Stimulated activated naive B cell treated with anti-CD40 and anti-IgM and Interleukin-4, amounts not matched to agents 10 μg/mL and 1 μg/mL and 100 μg/mL, for 72 hours (primary cell): ENCODE measurements around the gene NGRN.
"Not testable (repeated sequence)": the region's sequence is repeated elsewhere in the genome, so short reads cannot be mapped to it uniquely, and the experiment has no call there.

Source experiments
- ATAC-seq, 2 donors: fragments of 150-1000 bp; cut with Tn5 transposase; replicated peaks; 2 replicates each; pipeline ENCODE4 v1.10.0; 2021; ENCODE audit warnings: moderate library complexity in 1 of 2
- DNase-seq: peaks from one replicate; pipeline ENCODE4 v3.0.0; 2021
- H3K27ac Mint-ChIP-seq: one replicate; pipeline ENCODE4 v1.8.0; 2022; ENCODE audit warnings: mild to moderate bottlenecking, mixed read lengths
- H3K27me3 Mint-ChIP-seq, 2 donors: one replicate each; pipeline ENCODE4 v1.8.0; 2022; ENCODE audit warnings: mixed read lengths in 2 of 2
- H3K36me3 Mint-ChIP-seq, 2 donors: one replicate each; pipeline ENCODE4 v1.8.0; 2022; ENCODE audit warnings: mixed read lengths in 2 of 2, mild to moderate bottlenecking in 1 of 2
- H3K4me1 Mint-ChIP-seq, 2 donors: one replicate each; pipeline ENCODE4 v1.8.0; 2022; ENCODE audit warnings: mixed read lengths in 2 of 2, mild to moderate bottlenecking in 1 of 2
- H3K4me3 Mint-ChIP-seq, 2 donors: one replicate each; pipeline ENCODE4 v1.8.0; 2022; ENCODE audit warnings: mild to moderate bottlenecking in 2 of 2, mixed read lengths in 2 of 2, moderate library complexity in 1 of 2
- H3K9me3 Mint-ChIP-seq, 2 donors: one replicate each; pipeline ENCODE4 v1.8.0; 2022; ENCODE audit warnings: mixed read lengths in 2 of 2, mild to moderate bottlenecking in 1 of 2

Gene NGRN

DNA sequence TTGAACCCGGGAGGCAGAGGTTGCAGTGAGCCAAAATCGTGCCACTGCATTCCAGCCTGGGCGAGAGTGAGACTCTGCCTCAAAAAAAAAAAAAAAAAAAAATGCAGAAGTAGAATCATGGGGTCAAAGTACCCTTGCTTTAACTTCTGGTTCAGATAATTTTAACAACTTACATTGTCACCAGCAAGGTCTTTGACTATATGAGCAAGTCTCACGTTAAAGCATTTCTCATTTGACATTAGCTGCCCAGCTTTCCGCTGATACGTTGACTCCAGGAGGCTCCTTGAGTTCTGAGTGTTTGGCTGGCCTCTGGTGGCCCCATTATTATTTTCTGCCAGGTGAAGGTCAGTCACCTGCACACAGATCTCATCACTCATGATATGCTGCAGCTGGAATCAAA, 16.2 kb downstream of the NGRN start:
- H3K27ac Mint-ChIP-seq, DNase-seq, H3K4me3 Mint-ChIP-seq, H3K9me3 Mint-ChIP-seq, H3K27me3 Mint-ChIP-seq, H3K36me3 Mint-ChIP-seq, ATAC-seq, H3K4me1 Mint-ChIP-seq: not testable (repeated sequence)

DNA sequence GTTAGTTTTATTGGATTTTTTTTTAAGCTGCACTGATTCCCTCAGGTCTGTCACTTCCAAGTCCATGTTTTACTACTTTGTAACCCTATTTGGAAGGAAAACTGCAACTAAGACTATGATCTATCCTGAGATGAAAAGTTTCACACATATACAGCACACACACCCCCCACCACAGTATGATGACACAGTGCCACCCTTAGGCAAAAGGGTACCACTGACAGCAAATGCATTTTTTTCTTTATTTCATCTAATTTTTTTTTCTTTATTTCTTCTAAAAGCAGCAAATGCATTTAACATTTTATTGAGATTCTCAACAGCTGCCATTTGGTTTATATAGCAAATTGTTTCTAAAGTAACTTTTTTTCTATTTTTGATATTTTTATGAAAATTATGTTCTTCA, 21.2 kb downstream of the NGRN start:
- H3K27ac Mint-ChIP-seq = no peak overlapping the region
- ATAC-seq (peak; percentile 65 to 68), DNase-seq (no peak)

DNA sequence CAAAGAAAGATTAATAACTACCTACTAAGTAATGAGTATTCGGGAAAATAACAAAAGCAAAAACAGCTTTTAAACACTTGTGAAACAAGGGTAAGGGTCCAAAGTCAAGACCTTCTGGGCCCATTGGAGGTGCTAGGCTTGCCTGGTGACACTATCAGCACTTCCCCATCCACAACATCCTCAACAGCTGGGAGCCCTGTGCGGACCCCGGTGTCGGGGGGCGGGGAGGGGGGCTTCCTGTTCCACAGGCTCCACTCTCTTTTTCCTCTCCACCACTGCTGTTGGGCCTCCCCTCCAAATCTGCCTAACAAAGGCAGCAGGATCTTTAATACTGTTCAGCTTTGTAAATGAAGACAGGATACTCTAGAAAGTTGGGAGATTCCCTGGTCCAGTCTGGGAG, 21.6 kb downstream of the NGRN start:
- no peak for ATAC-seq

More for the DNA sequence above, 21.2 kb downstream of the NGRN start:
- Mint-ChIP-seq H3K4me3 (no peak overlapping the region), H3K9me3 (no peaks in the 10 kb centered on the region), H3K36me3 (no peaks in the 10 kb centered on the region), H3K4me1 (no peaks in the 10 kb centered on the region), H3K27me3 (no peaks in the 10 kb centered on the region)

DNA sequence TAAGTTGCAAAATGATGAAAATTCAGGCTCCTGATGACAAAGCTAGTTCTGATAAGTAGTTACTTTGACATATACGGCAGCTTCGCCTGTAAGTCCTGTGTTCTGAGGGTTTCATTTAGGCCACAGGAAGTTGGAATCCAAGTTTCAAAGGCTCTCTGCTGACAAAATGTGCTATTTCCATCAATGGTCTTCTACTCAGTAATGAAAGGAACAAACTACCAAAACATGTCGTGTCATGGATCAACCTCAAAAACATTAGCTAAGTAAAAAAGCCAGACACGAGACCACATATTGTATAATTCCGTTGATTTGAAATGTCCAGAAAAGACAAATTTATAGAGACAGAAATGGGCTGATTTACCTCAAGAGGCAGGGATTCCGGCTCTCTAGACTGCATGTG, 22.5 kb downstream of the NGRN start:
- no peak for DNase-seq
- peaks cover 0 to under 1% of the 10 kb centered on the region in 2 donors for H3K4me1 Mint-ChIP-seq
- no peaks in the 10 kb centered on the region for H3K27me3 Mint-ChIP-seq
- H3K36me3 Mint-ChIP-seq = no peaks in the 10 kb centered on the region
- no peak overlapping the region for H3K27ac Mint-ChIP-seq
- no peaks in the 10 kb centered on the region for H3K9me3 Mint-ChIP-seq
- H3K4me3 Mint-ChIP-seq = no peak overlapping the region
- ATAC-seq = no peak

More for the DNA sequence above, 21.6 kb downstream of the NGRN start:
- no peaks in the 10 kb centered on the region for H3K4me1 Mint-ChIP-seq
- no peaks in the 10 kb centered on the region for H3K36me3 Mint-ChIP-seq
- no peak for DNase-seq
- no peak overlapping the region for H3K27ac Mint-ChIP-seq
- H3K4me3 Mint-ChIP-seq = no peak overlapping the region
- no peaks in the 10 kb centered on the region for H3K9me3 Mint-ChIP-seq
- no peaks in the 10 kb centered on the region for H3K27me3 Mint-ChIP-seq

DNA sequence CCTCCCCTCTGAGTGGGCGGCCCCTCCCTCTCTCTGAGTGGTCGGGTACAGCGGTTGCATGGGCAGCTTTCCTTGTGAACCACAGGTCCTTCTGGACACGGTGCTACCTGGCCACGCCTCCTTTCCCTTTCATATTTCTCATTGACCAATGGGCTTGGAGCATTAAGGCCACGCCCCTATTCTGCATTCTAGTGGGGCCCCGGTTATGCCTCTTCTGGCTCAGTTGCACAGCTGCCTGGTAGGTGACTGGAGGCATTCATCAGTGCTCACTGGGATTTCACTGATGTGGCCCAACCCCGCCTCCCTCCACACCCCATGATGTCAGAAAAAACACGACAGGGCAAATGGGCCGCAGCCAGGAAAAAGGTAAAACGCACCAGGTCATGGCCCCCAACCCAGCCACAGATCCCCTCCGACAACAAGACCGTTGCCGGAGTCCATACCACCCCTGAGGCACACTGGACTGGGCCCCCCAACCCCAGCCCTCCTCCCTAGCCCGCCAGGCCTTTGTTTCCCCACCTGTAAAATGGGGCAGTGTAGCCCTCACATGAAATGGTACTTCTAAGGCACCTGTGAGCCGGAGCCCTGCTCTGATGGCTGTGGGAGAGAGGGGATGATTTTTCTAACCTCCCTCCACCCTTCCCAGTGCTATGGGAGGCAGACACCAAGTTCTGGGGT, 26.3 kb downstream of the NGRN start:
- no peak overlapping the region for H3K27ac Mint-ChIP-seq
- peaks cover 6 to 14% of the 10 kb centered on the region in 2 donors for H3K27me3 Mint-ChIP-seq
- no peak overlapping the region for H3K4me3 Mint-ChIP-seq
- no peaks in the 10 kb centered on the region for H3K36me3 Mint-ChIP-seq
- H3K4me1 Mint-ChIP-seq = peaks cover 6 to 10% of the 10 kb centered on the region in 2 donors
- DNase-seq (no peak), ATAC-seq (no peak)
- no peaks in the 10 kb centered on the region for H3K9me3 Mint-ChIP-seq

DNA sequence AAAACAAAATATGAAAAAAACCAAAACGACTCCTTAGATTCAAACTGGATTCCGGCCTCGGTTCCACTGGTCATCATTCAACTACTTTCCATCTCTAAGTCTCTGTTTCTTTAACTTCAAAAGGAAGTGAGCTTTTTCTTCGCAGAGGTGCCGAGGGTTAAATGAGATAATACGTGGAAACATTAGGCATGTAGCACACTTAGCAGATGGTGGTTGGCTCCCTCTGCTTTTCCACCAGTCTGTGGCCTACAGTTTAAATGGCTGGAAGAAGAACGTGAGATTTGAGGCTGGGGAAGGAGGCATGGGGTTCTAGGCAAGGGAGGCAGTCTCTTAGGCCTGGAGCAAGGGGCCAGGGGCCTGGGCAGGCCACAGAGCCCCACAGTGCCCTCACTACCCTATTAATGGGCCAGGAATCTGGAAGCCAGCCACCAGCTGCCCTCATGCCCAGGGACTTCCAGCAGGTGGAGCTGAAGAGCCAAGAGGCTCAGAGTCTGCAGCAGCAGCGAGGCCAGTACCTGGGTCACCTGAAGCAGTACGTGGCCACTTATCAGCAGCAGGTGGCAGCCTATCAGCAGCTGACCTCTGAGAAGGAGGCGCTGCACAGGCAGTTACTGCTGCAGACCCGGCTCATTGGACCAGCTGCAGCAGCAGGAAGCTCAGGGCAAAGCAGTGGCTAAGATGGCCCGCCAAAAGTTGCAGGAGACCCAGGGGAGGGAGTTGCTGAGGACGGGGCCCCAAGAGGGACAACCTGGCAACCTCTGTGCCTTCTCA, 27.8 kb downstream of the NGRN start:
- not testable (repeated sequence) for H3K4me3 Mint-ChIP-seq, H3K9me3 Mint-ChIP-seq, H3K36me3 Mint-ChIP-seq
- H3K27ac Mint-ChIP-seq = peak overlapping the region; percentile 75
- H3K4me1 Mint-ChIP-seq = peaks cover 6 to 10% of the 10 kb centered on the region in 2 donors
- ATAC-seq (peak; percentile 65), DNase-seq (peak; percentile 50)
- H3K27me3 Mint-ChIP-seq = peaks cover 6 to 14% of the 10 kb centered on the region in 2 donors

DNA sequence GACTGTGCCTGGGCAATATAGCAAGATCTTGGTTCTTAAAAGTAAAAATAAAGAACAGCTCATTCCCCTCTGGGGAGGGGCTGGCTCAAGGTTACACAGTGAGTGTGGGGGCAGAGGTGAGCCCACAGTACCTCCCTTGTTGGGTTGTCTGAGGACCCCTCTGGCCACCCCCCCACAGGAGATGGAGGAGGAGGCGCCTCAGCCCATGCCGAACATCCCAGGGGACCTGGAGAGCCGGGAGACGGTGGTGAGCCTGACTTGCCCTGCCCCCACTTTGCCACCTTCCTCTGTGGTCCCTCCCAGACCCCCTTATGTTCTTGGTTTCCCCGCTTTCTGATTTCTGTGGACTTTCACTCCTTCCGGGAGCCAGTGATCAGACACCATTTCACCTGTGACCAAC, 28.7 kb downstream of the NGRN start:
- Mint-ChIP-seq H3K27ac (no peak overlapping the region), H3K4me3 (no peak overlapping the region), H3K9me3 (no peaks in the 10 kb centered on the region), H3K27me3 (peaks cover 6 to 14% of the 10 kb centered on the region in 2 donors), H3K36me3 (no peaks in the 10 kb centered on the region), H3K4me1 (peaks cover 6 to 10% of the 10 kb centered on the region in 2 donors)
- no peak for DNase-seq
- no peak for ATAC-seq

DNA sequence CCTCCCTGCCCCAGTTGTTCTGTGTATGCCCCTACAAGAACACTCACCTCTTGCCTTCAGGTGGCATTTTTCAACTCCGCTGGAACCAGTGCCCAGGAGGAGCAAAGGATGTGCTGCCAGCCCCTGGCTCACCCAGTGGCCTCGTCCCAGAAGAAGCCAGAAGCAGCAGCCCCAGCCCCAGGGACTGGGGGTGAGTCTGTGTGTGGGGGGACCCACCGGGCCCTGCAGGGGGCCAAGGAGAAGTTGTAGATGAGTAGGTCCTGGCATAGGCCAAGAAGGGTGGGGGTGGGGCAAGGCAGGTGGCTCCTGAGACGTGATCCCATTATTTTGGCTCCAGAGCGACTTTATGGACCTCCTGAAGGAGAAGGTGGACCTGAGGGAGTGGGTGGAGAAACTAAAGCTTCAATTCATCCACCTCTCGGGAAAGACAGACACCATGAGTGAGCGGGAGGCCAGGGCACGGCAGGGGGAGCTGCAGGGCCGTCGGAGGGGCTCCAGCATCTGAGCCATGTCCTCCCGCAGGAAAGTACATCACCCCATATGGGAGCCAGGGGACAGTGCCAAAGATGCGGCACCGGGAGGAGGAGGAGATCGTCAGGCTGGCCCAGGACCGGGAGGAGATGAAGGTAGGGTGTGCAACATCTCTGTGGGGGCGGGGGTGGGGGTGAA, 29.3 kb downstream of the NGRN start:
- peaks cover 6 to 14% of the 10 kb centered on the region in 2 donors for H3K27me3 Mint-ChIP-seq
- ATAC-seq = no peak
- no peaks in the 10 kb centered on the region for H3K9me3 Mint-ChIP-seq
- no peaks in the 10 kb centered on the region for H3K36me3 Mint-ChIP-seq
- H3K4me1 Mint-ChIP-seq = peaks cover 6 to 10% of the 10 kb centered on the region in 2 donors
- no peak for DNase-seq
- H3K4me3 Mint-ChIP-seq = no peak overlapping the region
- no peak overlapping the region for H3K27ac Mint-ChIP-seq

DNA sequence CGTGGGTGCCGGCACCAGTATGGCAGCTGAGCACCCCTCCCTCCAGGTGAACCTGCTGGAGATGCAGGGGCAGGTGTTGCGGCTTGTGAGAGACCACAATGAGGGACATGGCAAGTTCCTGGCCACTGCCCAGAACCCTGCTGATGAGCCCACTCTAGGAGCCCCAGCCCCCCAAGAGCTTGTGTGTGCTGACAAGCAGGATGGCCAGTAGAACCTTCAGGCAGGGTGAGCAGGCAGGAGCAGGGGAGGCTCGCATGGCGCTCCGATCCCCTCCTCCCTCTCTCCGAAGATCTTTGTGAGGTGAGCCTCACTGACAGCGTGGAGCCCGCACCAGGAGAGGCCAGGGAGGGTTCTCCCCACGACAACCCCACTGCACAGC, 29.8 kb downstream of the NGRN start:
- no peak for DNase-seq
- Mint-ChIP-seq H3K27ac (no peak overlapping the region), H3K4me1 (peaks cover 6 to 10% of the 10 kb centered on the region in 2 donors), H3K9me3 (no peaks in the 10 kb centered on the region), H3K4me3 (no peak overlapping the region), H3K27me3 (peaks cover 6 to 14% of the 10 kb centered on the region in 2 donors), H3K36me3 (no peaks in the 10 kb centered on the region)
- no peak for ATAC-seq

DNA sequence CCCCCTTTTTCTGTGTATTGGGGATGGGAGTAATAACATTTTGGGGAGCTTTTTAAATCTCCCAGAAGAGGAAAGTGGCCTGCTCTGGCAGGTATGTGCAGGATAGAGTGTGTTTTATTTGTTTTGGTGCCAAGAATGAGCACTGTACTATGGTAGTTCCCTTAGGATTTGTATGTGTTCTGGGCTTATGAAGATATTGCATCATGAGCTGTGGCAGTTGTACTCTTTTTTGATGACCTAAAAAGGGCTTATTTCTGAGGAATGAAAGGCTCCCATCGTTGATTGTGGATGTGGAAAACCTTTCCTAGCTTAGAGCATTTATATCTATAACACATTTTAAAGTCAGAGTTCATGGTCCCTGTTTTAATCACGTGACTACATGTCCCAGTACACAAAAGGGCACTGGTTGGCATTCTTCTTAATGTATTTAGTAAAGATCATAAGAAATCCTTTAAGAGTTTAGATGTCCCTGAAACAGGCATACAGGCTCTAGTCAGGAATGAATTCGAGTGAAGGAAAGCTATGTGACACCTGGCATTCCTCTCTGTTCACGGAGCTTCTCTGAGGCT, 30.9 kb downstream of the NGRN start:
- Mint-ChIP-seq H3K27me3 (peaks cover 6 to 14% of the 10 kb centered on the region in 2 donors), H3K4me1 (peaks cover 9 to 16% of the 10 kb centered on the region in 2 donors)
- H3K27ac Mint-ChIP-seq, ATAC-seq, H3K36me3 Mint-ChIP-seq, DNase-seq, H3K9me3 Mint-ChIP-seq, H3K4me3 Mint-ChIP-seq: not testable (repeated sequence)

DNA sequence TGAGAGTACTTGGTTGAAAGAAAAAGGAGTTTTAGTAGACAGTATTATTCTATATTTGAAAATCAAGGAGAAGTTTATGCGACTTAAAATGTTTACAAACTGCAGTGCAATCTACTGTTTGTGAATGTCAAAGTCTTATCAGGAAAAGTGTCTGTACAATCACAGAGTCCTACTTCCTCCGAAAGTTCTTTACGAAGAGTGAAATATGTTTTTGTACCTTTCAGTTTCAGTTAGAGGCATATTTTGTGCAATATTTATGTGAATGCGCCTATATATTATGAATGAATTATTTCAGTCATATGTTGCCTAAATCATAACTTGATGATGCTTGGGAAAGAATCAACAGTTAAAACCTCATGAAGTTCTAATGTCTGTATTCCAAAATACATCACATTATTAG, 31.5 kb downstream of the NGRN start:
- no peaks in the 10 kb centered on the region for H3K9me3 Mint-ChIP-seq
- ATAC-seq = no peak
- no peak for DNase-seq

DNA sequence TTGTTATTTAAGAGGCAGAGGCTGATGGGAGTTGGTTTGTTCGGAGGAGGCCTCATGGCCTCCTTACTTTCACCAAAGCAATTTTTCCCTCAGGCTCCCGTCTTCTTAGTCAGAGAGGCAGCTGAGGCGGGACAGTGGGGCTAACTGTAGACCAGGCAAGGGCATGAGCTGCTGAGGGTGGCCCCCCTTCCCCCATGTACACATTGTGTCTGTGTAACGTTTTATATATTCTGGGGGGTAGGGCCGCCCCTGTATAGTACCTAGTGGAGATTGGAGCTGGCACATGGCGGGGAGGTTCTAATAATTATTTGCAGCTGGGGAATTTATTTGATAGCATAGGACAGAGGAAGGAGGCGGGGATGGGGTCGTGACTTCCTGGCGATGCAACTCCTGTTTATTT, 35.1 kb downstream of the NGRN start:
- Mint-ChIP-seq H3K9me3 (no peaks in the 10 kb centered on the region), H3K36me3 (no peaks in the 10 kb centered on the region), H3K4me1 (peaks cover 3 to 8% of the 10 kb centered on the region in 2 donors), H3K4me3 (no peak overlapping the region), H3K27ac (no peak overlapping the region), H3K27me3 (no peaks in the 10 kb centered on the region)
- DNase-seq (no peak), ATAC-seq (no peak)

More for the DNA sequence above, 31.5 kb downstream of the NGRN start:
- Mint-ChIP-seq H3K36me3 (no peaks in the 10 kb centered on the region), H3K4me3 (no peak overlapping the region), H3K4me1 (peaks cover 9 to 18% of the 10 kb centered on the region in 2 donors), H3K27ac (no peak overlapping the region), H3K27me3 (peaks cover 6 to 14% of the 10 kb centered on the region in 2 donors)

DNA sequence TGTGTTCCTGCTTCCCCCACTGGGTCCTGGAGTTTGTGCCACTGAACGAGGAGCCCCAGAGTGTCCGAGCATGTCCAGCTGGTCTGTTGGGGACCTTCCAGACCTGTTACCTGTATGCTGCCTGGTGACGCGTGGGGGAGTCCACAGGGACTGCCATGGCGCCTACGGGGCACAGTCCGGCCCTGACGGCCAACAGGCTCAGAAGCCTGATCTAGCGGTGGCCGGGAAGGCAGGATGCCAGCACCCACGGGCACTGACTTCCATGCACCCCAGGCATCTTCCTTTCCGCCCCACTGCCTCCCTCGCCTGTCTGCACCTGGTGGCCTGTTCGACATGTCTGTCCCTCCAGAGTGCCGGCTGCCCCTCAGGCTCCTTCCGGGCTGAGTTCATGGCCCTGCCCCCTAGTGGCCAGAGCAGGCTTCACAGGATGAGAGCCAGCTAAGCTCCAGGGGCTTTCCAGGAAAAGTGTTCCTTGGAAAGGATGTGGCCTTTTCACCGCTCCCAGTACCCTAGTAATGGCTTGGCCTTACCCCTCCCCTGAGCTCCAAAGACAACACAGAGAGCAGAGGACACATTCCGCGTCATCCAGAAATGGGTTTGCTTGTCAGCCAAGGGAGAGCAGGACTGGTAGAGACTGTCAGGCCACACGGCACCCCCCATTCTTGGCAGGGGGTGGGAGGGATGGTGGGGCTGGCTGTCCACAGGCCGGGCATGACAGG, 35.7 kb downstream of the NGRN start:
- ATAC-seq = peak; percentile 68 to 70

More for the DNA sequence above, 35.7 kb downstream of the NGRN start:
- Mint-ChIP-seq H3K27me3 (no peaks in the 10 kb centered on the region), H3K4me3 (peak overlapping the region in 1 of 2 donors; percentile 53), H3K4me1 (peaks cover 3 to 10% of the 10 kb centered on the region in 2 donors), H3K36me3 (no peaks in the 10 kb centered on the region), H3K9me3 (no peaks in the 10 kb centered on the region), H3K27ac (no peak overlapping the region)
- peak; percentile 35 for DNase-seq
